MCF 10A (cell line): ENCODE data around the gene WDFY1. TPM values are rescaled to one million over a fixed set of nuclear protein-coding genes. Genes with fewer than 3 reads are reported as not detected.
A peak's percentile ranks its signal among the peaks of the same experiment; 100 is the strongest.
"Not testable (repeated sequence)": the region's sequence is repeated elsewhere in the genome, so short reads cannot be mapped to it uniquely, and the experiment has no call there.

Source experiments
- BruUV-seq: library from RNA; stranded (reverse); fragments of 400-500 nt; replicated peaks from 2 replicates; lab custom pipeline; 2021; lab: Mats Ljungman, UMichigan
- CTCF ChIA-PET: fragments of 300-600 bp; sonication (Branson Sonifier 250); formaldehyde crosslinking; extraction: SDS; loops from one replicate; lab custom pipeline; 2021; ENCODE audit warnings: antibody characterized with exemption, inconsistent platforms; lab: Yijun Ruan, JAX
- POLR2A ChIA-PET: fragments of 300-600, 350-650 bp; sonication (Branson Sonifier 250); formaldehyde crosslinking; extraction: SDS; loops from one replicate; lab custom pipeline; 2020; ENCODE audit warnings: antibody characterized with exemption, inconsistent platforms; lab: Yijun Ruan, JAX
- DNase-seq: peaks from one replicate; pipeline ENCODE4 v3.0.0-alpha.2; 2018; ENCODE audit not compliant: unreplicated experiment
- H3K27ac Mint-ChIP-seq: one replicate; pipeline ENCODE4 v1.8.0; 2022; ENCODE audit warnings: mild to moderate bottlenecking, low read depth, mixed read lengths; ENCODE audit not compliant: unreplicated experiment
- H3K27me3 Mint-ChIP-seq: one replicate; pipeline ENCODE4 v1.8.0; 2022; ENCODE audit warnings: mixed read lengths; ENCODE audit not compliant: insufficient read depth, unreplicated experiment
- H3K36me3 Mint-ChIP-seq: one replicate; pipeline ENCODE4 v1.8.0; 2022; ENCODE audit warnings: mild to moderate bottlenecking, moderate library complexity, mixed read lengths; ENCODE audit not compliant: insufficient read depth, unreplicated experiment
- H3K4me1 Mint-ChIP-seq: one replicate; pipeline ENCODE4 v1.8.0; 2022; ENCODE audit warnings: mixed read lengths; ENCODE audit not compliant: insufficient read depth, unreplicated experiment
- H3K4me3 Mint-ChIP-seq: one replicate; pipeline ENCODE4 v1.8.0; 2022; ENCODE audit warnings: mild to moderate bottlenecking, moderate library complexity, mixed read lengths; ENCODE audit not compliant: unreplicated experiment
- H3K9me3 Mint-ChIP-seq: one replicate; pipeline ENCODE4 v1.8.0; 2022; ENCODE audit warnings: mixed read lengths; ENCODE audit not compliant: unreplicated experiment
- CTCF ChIP-seq: fragments of 200-600 bp; IDR thresholded peaks from one replicate; pipeline ENCODE4 v1.8.0; 2022; ENCODE audit warnings: antibody characterized with exemption, mild to moderate bottlenecking; ENCODE audit not compliant: unreplicated experiment
- intact Hi-C: fragments of 100-400 bp; cut with micrococcal nuclease; formaldehyde crosslinking; loops from 2 replicates; pipeline ENCODE4 v1.14.1; 2022
- total RNA-seq: library from RNA; stranded (reverse); gene quantifications from 2 replicates; pipeline ENCODE4 v1.2.3, GENCODE V29; 2022

The WDFY1 gene
- total RNA-seq, 1 experiment from 2014 or later: 36.9 TPM

GRCh38 chr2:223880796-223881195 is 64.3 kb downstream of the WDFY1 start:
- H3K27me3 Mint-ChIP-seq: no peaks in the 10 kb centered on the region
- no TSS peak for BruUV-seq
- POLR2A ChIA-PET: interaction anchor here (0.6 to 1.0 kb wide), 2 partner anchors 18 to 20 kb away, joined by 3 to 4 read pairs; no protein-coding TSS in a partner anchor
- no peak for DNase-seq
- no peak overlapping the region for H3K27ac Mint-ChIP-seq
- TF ChIP-seq CTCF: no peak
- no peaks in the 10 kb centered on the region for H3K4me1 Mint-ChIP-seq
- H3K9me3 Mint-ChIP-seq: no peaks in the 10 kb centered on the region
- H3K36me3 Mint-ChIP-seq: peaks cover 66% of the 10 kb centered on the region
- intact Hi-C loops: no loop called here
- CTCF ChIA-PET: interaction anchor here (0.5 kb wide), 1 partner anchor 166 kb away, joined by 3 read pairs; no protein-coding TSS in a partner anchor
- H3K4me3 Mint-ChIP-seq: no peak overlapping the region

GRCh38 chr2:223877721-223878410 is 67.3 kb downstream of the WDFY1 start:
- no peak for TF ChIP-seq CTCF
- no peak overlapping the region for H3K27ac Mint-ChIP-seq
- CTCF ChIA-PET: interaction anchor here (0.7 kb wide), 1 partner anchor 184 kb away, joined by 3 read pairs; no protein-coding TSS in a partner anchor
- no peaks in the 10 kb centered on the region for H3K9me3 Mint-ChIP-seq
- POLR2A ChIA-PET: no interaction called here
- intact Hi-C loops: no loop called here
- H3K4me1 Mint-ChIP-seq: no peaks in the 10 kb centered on the region
- TSS peak; percentile 28 for BruUV-seq
- H3K4me3 Mint-ChIP-seq: no peak overlapping the region
- H3K36me3 Mint-ChIP-seq: peaks cover 57% of the 10 kb centered on the region
- no peak for DNase-seq
- no peaks in the 10 kb centered on the region for H3K27me3 Mint-ChIP-seq

- BruUV-seq: no TSS peak
- Mint-ChIP-seq H3K27ac (no peak overlapping the region), H3K36me3 (peaks cover 54% of the 10 kb centered on the region), H3K27me3 (no peaks in the 10 kb centered on the region), H3K9me3 (no peaks in the 10 kb centered on the region), H3K4me3 (no peak overlapping the region), H3K4me1 (peaks cover 5% of the 10 kb centered on the region)
- ChIA-PET CTCF (interaction anchor here (0.7 to 1.9 kb wide), 3 partner anchors 12 to 97 kb away, joined by 3 to 5 read pairs (median 3); no protein-coding TSS in a partner anchor), POLR2A (interaction anchor here (0.8 to 1.5 kb wide), 2 partner anchors 12 to 20 kb away, joined by 4 to 6 read pairs; no protein-coding TSS in a partner anchor)
- TF ChIP-seq CTCF: no peak
- intact Hi-C loops: no loop called here
- DNase-seq: no peak
Observed at GRCh38 chr2:223873672-223874071, 71.5 kb downstream of the WDFY1 start.

GRCh38 chr2:223872772-223873171 is 72.4 kb downstream of the WDFY1 start:
- H3K9me3 Mint-ChIP-seq, BruUV-seq, DNase-seq, intact Hi-C loops, H3K4me3 Mint-ChIP-seq, H3K27me3 Mint-ChIP-seq, H3K27ac Mint-ChIP-seq, H3K4me1 Mint-ChIP-seq: not testable (repeated sequence)
- ChIA-PET CTCF (interaction anchor here (1.6 kb wide), 1 partner anchor 901 kb away, joined by 7 read pairs; no protein-coding TSS in a partner anchor), POLR2A (interaction anchor here (0.8 kb wide), 1 partner anchor 38 kb away, joined by 3 read pairs; no protein-coding TSS in a partner anchor)
- peaks cover 45% of the 10 kb centered on the region for H3K36me3 Mint-ChIP-seq

- H3K4me1 Mint-ChIP-seq, DNase-seq, H3K9me3 Mint-ChIP-seq, H3K4me3 Mint-ChIP-seq, H3K27me3 Mint-ChIP-seq, BruUV-seq, intact Hi-C loops: not testable (repeated sequence)
- ChIA-PET POLR2A (interaction anchor here (0.5 to 0.8 kb wide), 2 partner anchors 10 to 145 kb away, joined by 3 to 4 read pairs; no protein-coding TSS in a partner anchor), CTCF (interaction anchor here (1.6 kb wide), 1 partner anchor 900 kb away, joined by 7 read pairs; no protein-coding TSS in a partner anchor)
- H3K27ac Mint-ChIP-seq: peak overlapping the region; percentile 59
- H3K36me3 Mint-ChIP-seq: peaks cover 36% of the 10 kb centered on the region
Observed at GRCh38 chr2:223871661-223872060, 73.5 kb downstream of the WDFY1 start.
